Muscle layer of colon (tissue), 2 donors: ENCODE results near the gene USP35.

Experiments used
- H3K27ac ChIP-seq: one replicate; pipeline ENCODE4 v1.7.0; 2013; ENCODE audit warnings: low read depth, mild to moderate bottlenecking, low read length, moderate library complexity
- H3K27me3 ChIP-seq, 2 donors: one replicate each; pipeline ENCODE4 v1.7.0; 2013; ENCODE audit warnings: low read length in 2 of 2, mild to moderate bottlenecking in 2 of 2; ENCODE audit not compliant: insufficient read depth in 2 of 2, control insufficient read depth in 1 of 2
- H3K36me3 ChIP-seq: one replicate; pipeline ENCODE4 v1.7.0; 2013; ENCODE audit warnings: mild to moderate bottlenecking, low read length; ENCODE audit not compliant: insufficient read depth
- H3K4me1 ChIP-seq: one replicate; pipeline ENCODE4 v1.7.0; 2013; ENCODE audit warnings: mild to moderate bottlenecking, low read length; ENCODE audit not compliant: insufficient read depth
- H3K4me3 ChIP-seq, 2 donors: one replicate each; pipeline ENCODE4 v1.7.0; 2013; ENCODE audit warnings: low read length in 2 of 2, low read depth in 1 of 2, mild to moderate bottlenecking in 1 of 2, moderate library complexity in 1 of 2
- H3K9ac ChIP-seq: one replicate; pipeline ENCODE4 v1.7.0; 2013; ENCODE audit warnings: low read length
- H3K9me3 ChIP-seq: one replicate; pipeline ENCODE4 v1.7.0; 2013; ENCODE audit warnings: mild to moderate bottlenecking, low read length
- donor health status: abdominal sarcoma.
- donor health status: Adenocarcinoma of cecum.

Gene USP35

DNA sequence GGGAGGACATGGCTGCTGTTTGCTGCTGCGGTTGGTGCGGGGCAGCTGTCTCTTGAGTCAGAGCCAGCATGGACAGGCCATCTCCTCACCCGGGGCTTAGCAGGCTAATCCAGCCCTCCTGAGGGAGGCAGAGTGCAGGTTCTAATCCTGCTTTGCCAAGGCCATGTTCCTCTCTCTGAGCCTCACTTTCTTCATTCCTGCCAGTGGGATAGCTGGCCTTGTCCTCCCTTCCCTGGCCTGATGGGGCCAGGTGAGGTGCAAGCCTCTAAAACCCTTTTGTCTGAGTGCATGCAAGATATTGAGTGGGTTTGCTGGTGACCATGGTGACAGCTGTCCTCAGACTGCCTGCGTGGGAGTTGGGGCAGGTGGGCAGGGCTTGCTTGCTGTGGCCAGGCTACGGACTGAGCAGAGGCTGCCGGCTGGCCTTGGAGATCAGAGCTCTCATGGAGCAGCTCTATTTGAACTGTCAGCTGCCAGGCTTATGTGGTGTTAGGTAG, 3.6 kb downstream of the USP35 start:
- Histone ChIP-seq H3K36me3 (peaks cover under 1% of the 10 kb centered on the region), H3K9ac (no peak overlapping the region), H3K27ac (no peak overlapping the region), H3K9me3 (no peaks in the 10 kb centered on the region), H3K4me3 (no peak overlapping the region), H3K4me1 (peaks cover 27% of the 10 kb centered on the region), H3K27me3 (no peaks in the 10 kb centered on the region)

DNA sequence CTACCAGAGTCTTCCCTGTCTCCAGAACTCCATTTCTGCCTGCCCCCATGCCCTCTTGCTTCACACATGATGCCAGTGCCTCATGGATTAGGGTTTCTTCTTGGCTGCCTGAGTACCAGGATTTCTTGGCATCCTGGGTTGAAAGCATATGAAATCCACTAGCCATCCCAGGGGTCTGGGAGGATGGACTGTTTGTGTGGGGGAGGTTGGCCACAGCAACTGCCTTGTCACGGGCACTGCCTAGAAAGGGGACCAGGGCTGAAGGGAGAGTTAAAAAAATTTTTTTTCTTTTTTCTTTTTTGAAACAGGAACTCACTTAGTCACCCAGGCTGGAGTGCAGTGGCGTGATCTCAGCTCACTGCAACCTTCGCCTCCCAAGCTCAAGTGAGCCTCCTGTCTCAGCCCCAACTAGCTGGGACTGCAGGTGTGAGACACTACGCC, 4.2 kb downstream of the USP35 start:
- Histone ChIP-seq H3K27ac (no peak overlapping the region), H3K9me3 (no peaks in the 10 kb centered on the region), H3K4me3 (no peak overlapping the region), H3K9ac (no peak overlapping the region), H3K36me3 (peaks cover 6% of the 10 kb centered on the region), H3K27me3 (no peaks in the 10 kb centered on the region), H3K4me1 (peaks cover 24% of the 10 kb centered on the region)

DNA sequence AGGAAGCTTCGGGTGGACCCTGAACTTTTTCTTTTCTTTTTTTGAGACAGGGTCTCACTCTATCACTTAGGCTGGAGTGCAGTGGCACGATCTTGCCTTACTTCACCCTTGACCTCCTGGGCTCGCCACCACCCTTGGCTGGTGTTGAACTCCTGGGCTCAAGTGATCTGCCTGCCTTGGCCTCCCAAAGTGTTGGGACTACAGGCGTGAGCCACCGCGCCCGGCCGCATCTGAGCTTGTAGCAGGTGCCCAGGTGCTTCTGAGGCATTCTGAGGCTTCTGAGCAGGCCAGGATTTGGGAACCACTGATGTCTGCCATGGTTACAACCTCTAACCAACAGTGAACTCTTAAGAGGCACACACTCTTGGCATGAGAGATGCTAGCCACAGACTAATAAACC, 5.1 kb downstream of the USP35 start:
- H3K27ac ChIP-seq: no peak overlapping the region
- peaks cover 14% of the 10 kb centered on the region for H3K36me3 ChIP-seq
- H3K4me3 ChIP-seq: no peak overlapping the region
- peaks cover 24% of the 10 kb centered on the region for H3K4me1 ChIP-seq
- H3K9me3 ChIP-seq: no peaks in the 10 kb centered on the region
- H3K27me3 ChIP-seq: no peaks in the 10 kb centered on the region
- no peak overlapping the region for H3K9ac ChIP-seq

DNA sequence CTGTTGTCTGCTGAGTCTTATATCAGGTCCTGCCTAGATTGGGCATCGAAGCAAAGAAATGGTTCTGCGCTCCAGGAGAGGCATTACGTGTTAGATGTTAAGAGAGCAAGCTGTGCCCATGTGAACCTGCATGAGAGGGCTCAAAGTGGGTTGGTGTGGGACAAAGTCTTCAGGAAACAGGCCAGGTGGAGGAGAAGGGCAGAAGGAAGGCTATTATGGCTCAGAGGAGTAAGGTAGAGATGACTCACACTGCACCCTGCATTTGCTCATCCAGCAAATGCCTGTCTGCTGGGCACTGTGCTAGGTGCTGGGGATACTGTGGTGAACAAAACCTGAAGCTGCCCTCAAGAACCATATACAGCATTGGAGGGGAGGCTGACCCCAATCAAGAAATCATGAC, 5.8 kb downstream of the USP35 start:
- Histone ChIP-seq H3K36me3 (peaks cover 15% of the 10 kb centered on the region), H3K9ac (no peak overlapping the region), H3K4me3 (no peak overlapping the region), H3K4me1 (peaks cover 19% of the 10 kb centered on the region), H3K9me3 (no peaks in the 10 kb centered on the region), H3K27ac (no peak overlapping the region), H3K27me3 (no peaks in the 10 kb centered on the region)

DNA sequence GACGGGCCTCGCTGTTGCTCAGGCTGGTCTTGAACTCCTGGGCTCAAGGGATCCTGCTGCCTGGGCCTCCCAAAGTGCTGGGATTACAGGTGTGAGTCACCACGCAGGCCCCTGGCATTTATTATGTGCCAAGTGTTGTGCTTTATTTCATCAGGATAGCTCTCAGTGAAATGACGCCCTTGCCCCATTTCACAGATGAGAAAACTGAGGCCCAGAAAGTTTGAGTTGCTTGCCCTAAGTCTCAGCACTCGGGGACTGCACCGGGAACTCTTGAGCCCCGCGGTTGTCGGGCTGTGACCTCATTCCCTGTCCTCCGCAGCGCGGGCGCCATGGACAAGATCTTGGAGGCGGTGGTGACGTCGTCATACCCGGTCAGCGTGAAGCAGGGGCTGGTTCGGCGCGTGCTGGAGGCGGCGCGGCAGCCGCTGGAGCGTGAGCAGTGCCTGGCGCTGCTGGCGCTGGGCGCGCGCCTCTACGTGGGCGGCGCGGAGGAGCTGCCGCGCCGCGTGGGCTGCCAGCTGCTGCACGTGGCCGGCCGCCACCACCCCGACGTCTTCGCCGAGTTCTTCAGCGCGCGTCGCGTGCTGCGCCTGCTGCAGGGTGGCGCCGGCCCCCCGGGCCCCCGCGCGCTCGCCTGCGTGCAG, 7.3 kb downstream of the USP35 start:
- no peaks in the 10 kb centered on the region for H3K9me3 ChIP-seq
- H3K4me3 ChIP-seq: no peak overlapping the region
- no peak overlapping the region for H3K27ac ChIP-seq
- H3K36me3 ChIP-seq: peaks cover 30% of the 10 kb centered on the region
- no peak overlapping the region for H3K9ac ChIP-seq
- H3K27me3 ChIP-seq: no peaks in the 10 kb centered on the region
- H3K4me1 ChIP-seq: peaks cover 4% of the 10 kb centered on the region

DNA sequence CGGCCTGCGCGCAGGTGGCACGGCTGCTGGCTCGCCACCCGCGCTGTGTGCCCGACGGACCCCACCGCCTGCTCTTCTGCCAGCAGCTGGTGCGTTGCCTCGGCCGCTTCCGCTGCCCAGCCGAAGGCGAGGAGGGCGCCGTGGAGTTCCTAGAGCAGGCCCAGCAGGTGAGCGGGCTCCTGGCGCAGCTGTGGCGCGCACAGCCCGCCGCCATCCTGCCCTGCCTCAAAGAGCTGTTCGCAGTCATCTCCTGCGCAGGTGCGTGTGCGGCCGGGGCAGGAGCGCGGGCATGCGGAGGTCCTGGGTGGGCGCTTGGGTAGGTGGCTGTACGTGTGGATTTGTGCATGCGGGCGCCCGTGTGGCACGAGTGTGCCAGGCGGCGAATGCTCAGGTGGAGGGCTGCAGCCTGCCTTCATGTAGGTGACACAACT, 8.0 kb downstream of the USP35 start:
- no peak overlapping the region for H3K4me3 ChIP-seq
- H3K4me1 ChIP-seq: no peaks in the 10 kb centered on the region
- peaks cover 35% of the 10 kb centered on the region for H3K36me3 ChIP-seq

DNA sequence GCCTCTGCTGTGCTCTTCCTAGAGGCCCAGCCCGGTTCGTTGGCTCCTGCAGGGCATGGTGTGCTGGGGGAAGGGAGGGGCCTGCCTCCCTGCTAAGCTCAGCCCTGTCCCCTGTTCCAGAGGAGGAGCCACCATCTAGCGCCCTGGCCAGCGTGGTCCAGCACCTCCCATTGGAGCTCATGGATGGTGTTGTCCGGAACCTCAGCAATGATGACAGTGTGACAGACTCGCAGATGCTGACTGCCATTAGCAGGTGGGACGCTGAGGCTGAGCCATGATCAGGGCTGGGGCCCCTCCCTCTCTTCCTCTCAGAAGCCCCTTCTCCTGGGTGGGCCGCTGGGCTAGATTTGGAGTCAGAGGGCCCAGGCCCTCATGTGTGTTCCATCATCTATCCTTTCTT, 9.1 kb downstream of the USP35 start:
- H3K9me3 ChIP-seq: no peaks in the 10 kb centered on the region
- H3K27me3 ChIP-seq: no peaks in the 10 kb centered on the region
- no peak overlapping the region for H3K27ac ChIP-seq
- no peak overlapping the region for H3K9ac ChIP-seq
- no peak overlapping the region for H3K4me3 ChIP-seq
- peaks cover 35% of the 10 kb centered on the region for H3K36me3 ChIP-seq
- H3K4me1 ChIP-seq: no peaks in the 10 kb centered on the region

More for the DNA sequence above, 8.0 kb downstream of the USP35 start:
- no peak overlapping the region for H3K9ac ChIP-seq
- H3K27ac ChIP-seq: no peak overlapping the region
- no peaks in the 10 kb centered on the region for H3K27me3 ChIP-seq
- no peaks in the 10 kb centered on the region for H3K9me3 ChIP-seq

DNA sequence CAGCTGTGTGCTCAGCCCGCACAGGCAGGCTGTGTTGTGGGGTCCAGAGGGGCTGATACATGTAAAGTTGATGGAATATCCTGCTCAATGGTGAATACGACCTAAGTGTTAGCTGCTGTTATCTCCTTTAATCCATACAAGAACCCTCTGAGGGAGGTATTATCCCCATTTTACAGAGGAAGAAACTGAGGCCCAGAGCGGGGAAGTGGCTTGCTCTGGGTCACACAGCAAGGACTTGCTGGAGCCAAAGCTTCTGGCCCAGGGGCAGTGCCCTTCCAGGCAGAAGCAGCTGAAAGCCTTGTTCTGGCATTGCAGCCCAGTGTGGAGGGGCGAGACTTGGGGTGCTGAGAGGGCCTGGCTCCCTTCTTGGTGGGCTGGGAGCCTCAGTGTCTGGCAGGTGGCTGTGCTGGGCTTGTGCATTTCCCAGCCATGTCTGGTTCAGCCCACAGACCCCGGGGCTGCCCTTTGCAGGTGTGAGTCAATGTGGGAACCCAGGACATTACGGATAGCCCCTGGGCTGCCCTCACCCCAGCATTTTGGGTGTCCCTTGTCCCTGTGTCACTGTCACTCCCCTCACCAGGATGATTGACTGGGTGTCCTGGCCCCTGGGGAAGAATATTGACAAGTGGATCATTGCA, 10.4 kb downstream of the USP35 start:
- Histone ChIP-seq H3K4me3 (no peak overlapping the region), H3K9me3 (no peaks in the 10 kb centered on the region), H3K27me3 (no peaks in the 10 kb centered on the region), H3K4me1 (no peaks in the 10 kb centered on the region), H3K36me3 (peaks cover 35% of the 10 kb centered on the region), H3K9ac (no peak overlapping the region), H3K27ac (no peak overlapping the region)

DNA sequence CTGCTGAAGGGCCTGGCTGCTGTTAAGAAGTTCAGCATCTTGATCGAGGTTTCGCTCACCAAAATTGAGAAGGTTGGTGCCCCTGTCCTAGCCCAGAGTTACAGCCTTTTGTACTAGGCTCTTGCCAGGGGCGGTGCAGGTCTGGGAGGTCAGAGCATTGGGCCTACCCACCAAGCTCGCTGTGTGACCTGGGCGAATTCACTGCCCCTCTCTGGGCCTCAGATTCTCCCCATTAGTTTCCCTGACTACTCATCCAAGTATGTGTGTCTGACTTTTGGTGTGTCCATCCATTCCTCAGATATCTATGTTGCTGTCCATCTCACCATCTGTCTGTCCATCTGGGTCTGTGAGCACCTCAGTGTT, 10.9 kb downstream of the USP35 start:
- Histone ChIP-seq H3K4me1 (no peaks in the 10 kb centered on the region), H3K36me3 (peaks cover 35% of the 10 kb centered on the region), H3K27me3 (no peaks in the 10 kb centered on the region), H3K9ac (no peak overlapping the region), H3K27ac (no peak overlapping the region), H3K9me3 (no peaks in the 10 kb centered on the region), H3K4me3 (no peak overlapping the region)

DNA sequence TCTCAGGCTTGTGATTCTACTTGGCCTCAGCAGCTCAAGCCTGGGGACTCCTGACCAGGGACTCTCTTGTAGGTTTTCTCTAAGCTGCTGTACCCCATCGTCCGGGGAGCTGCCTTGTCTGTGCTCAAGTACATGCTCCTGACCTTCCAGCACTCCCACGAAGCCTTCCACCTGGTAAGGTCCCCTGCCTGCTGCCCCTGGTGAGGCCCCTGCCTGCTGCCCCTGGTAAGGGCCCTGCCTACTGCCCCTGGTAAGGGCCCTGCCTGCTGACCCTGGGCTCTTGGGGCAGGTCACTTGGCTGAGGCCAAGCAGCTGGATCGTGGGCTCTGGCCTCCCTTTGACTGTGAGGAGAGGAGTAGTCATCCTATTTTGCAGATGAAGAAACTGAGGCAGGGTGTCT, 11.3 kb downstream of the USP35 start:
- H3K9me3 ChIP-seq: no peaks in the 10 kb centered on the region
- no peaks in the 10 kb centered on the region for H3K27me3 ChIP-seq
- no peak overlapping the region for H3K27ac ChIP-seq
- no peak overlapping the region for H3K9ac ChIP-seq
- H3K36me3 ChIP-seq: peaks cover 35% of the 10 kb centered on the region
- H3K4me3 ChIP-seq: no peak overlapping the region
- H3K4me1 ChIP-seq: no peaks in the 10 kb centered on the region

DNA sequence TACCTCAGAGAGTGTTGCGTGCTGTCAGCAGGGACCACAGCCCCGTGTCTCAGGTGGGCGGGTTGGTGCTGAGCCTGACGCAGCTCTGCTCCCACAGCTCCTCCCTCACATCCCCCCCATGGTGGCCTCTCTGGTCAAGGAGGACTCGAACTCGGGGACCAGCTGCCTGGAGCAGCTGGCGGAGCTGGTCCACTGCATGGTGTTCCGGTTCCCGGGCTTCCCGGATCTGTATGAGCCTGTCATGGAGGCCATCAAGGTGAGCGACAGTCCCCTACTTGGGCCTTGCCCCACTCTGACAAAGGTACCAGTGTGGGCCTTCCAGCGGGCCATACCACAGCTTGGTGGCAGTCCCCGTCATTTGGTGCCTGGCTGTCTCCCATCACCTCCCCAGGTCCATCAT, 11.8 kb downstream of the USP35 start:
- H3K4me3 ChIP-seq: no peak overlapping the region
- no peaks in the 10 kb centered on the region for H3K27me3 ChIP-seq
- no peak overlapping the region for H3K9ac ChIP-seq
- H3K36me3 ChIP-seq: peaks cover 35% of the 10 kb centered on the region
- no peaks in the 10 kb centered on the region for H3K9me3 ChIP-seq
- H3K27ac ChIP-seq: no peak overlapping the region
- H3K4me1 ChIP-seq: no peaks in the 10 kb centered on the region
